Stimulated activated CD4-positive, alpha-beta T cell treated with anti-CD3 and anti-CD28 coated beads, Interleukin-15, amount 100 ng/mL, for 24 hours (primary cell): ENCODE measurements around the gene SERINC1.
A peak's percentile ranks its signal among the peaks of the same experiment; 100 is the strongest.

ENCODE experiments used
- DNase-seq: peaks from one replicate; pipeline ENCODE4 v3.0.0-alpha.2; 2020

The SERINC1 gene

DNA sequence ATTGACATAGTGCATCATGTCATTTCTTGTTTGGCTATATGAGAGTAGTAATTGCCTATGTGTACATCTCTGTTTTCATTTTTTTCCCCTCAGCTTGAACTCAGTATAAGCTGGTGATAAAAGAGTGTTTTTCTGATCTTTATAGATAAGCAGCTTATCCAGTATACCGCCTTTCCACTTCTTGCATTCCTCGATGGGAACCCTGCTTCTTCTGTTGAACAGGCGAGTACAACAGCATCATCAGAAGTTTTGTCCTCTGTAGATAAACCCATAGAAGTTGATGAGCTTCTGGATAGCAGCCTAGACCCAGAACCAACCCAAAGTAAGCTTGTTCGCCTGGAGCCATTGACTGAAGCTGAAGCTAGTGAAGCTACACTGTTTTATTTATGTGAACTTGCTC, 39.8 kb downstream of the SERINC1 start:
- no peak for DNase-seq

DNA sequence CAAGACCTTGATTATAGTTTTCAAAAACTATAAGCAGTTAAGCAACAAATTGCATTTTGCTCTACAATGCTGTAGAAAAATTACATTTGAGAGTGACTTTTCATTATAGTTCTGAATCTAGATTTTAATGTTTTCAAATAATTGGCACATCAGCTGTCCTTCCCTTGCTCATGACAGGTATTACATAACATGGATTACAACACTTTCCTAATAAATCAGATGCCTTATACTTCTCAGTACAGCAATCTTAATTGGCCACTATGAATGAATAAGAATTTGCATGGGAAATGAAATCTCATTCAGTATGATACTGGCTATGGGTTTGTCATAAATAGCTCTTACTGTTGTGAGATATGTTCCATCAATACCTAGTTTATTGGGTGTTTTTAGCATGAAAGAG, 42.3 kb downstream of the SERINC1 start:
- no peak for DNase-seq

DNA sequence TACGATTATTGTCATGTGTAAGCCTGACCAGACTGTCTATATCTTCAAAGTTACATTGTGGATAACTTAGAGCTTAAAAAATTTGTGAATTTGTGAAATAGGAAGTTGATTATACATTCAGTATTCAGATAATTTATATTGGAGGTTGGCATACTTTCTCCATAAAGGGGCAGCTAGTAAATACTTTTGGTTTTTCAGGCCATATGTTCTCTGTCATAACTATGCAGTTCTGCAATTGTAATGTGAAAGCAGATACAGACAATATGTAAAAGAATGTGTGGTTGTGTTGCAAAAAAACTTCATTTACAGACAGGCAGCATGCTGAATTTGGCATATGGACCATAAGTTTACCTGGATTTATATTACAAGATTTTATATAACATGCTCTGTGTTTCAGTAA, 42.8 kb downstream of the SERINC1 start:
- DNase-seq, result no peak

DNA sequence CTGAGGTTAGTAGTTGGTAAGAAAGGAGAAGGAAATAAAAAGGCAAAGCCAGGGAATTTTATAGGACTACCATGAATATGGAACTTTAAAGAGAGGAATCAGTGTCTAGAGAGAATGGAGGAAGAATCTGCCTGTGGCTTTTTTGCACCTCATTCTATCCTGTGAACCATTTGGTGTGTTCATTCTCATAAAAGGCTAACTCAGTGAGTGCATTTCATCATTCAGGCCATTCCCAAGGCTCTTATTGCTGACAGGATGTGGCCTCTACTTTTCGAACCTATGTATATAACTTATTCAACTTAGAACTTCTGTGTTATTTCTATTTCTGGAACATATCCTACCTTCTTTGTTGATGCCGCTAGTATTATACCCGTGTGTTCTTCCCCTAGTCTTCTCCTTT, 45.0 kb downstream of the SERINC1 start:
- no peak for DNase-seq

DNA sequence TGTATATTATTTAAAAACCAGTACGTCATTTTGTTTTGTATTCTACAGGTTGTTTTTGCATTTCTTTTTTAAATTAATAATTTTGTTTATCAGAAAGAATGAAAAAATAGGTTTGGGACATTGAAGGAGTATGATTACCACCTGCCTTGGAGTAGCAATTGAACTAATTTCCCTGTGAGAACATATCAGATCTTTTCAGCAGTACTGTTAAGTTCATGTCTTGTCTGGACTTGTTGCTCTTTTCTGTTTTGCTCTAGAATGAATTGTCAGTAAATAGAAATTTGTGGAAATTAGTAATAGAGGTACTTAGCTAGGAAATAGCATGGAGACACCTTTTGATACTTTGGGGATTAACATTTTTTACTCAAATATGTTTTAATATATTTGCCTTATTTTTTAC, 47.9 kb downstream of the SERINC1 start:
- DNase-seq, result no peak

DNA sequence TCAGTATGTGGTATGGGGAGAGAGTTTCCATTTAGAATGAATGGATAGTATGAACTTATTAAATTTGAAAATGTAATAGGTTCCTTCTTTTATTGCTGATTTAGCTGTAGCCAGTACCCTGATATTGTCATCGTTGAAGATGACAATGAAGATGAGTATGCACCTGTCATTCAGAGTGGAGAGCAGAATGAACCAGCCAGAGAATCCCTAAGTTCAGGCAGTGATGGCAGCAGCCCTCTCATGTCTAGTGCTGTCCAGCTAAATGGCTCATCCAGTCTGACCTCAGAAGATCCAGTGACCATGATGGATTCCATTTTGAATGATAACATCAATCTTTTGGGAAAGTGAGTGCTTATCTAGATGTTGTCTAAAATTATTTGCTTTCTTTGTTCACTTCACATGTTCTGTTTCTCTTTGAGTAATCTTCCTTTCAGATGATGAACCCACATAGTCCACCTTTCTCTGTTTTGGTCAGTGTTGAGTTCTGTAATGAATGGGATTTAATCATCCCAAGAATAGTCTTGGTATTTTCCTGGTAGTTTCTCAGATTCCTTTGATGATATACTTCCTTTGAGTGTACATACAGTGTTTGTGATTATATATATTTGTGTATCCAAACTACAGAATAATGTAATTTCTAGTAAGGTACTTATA, 48.9 kb downstream of the SERINC1 start:
- no peak for DNase-seq

DNA sequence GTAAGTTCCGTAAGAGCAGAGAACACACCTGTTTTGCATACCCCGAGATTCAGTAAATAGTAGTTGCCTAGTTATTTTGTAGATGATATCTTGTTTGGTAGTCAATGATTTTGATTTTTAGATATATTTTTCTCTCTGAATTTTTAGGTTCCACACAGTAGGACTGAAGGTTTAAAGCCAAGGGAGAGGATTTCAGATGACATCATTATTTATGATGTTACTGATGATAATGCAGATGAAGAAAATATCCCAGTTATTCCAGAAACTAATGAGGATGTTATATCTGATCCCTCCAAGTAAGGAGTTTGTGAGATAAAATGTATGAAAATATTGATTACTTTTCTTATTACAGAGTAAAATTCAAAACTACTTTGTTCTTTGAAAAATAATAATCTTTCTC, 49.6 kb downstream of the SERINC1 start:
- DNase-seq, result no peak

DNA sequence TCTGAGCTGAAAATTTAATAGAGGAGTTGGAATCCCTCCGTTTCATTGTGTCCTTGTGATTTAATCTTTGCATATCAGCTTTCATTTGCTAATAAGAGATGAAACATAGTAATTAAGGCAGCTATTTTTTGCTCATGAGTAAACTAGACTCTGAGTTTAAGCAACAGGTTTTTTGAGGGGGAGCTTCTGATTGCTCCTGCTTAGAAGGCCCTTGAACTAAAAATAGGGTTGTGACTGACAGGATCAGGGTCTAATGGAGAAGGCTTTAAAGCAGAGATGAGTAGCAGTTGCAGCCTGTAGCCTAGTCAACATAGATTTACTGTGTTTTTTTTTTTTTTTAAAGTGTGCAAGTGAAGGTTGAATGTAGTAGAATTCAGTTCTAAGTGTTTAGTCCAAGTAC, 54.8 kb downstream of the SERINC1 start:
- no peak for DNase-seq

DNA sequence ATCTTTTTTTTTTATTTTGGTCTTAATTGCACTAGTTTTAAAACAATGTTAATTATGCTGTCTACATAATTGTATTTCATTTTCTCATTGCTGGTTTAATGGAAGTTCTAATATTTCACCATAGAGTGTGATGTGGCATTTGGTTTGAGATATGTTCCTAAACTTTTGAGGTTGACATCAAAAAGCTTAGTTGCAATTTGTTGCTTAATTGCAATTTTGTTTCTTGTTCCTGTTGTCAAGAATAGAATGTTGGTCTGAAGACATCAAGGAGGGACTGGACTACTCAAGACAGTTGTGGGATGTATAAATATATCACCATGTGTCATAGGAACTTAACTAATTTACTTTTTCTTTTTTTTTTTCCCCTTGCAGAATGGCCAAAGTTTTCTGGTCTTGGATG, 59.6 kb downstream of the SERINC1 start:
- no peak for DNase-seq

DNA sequence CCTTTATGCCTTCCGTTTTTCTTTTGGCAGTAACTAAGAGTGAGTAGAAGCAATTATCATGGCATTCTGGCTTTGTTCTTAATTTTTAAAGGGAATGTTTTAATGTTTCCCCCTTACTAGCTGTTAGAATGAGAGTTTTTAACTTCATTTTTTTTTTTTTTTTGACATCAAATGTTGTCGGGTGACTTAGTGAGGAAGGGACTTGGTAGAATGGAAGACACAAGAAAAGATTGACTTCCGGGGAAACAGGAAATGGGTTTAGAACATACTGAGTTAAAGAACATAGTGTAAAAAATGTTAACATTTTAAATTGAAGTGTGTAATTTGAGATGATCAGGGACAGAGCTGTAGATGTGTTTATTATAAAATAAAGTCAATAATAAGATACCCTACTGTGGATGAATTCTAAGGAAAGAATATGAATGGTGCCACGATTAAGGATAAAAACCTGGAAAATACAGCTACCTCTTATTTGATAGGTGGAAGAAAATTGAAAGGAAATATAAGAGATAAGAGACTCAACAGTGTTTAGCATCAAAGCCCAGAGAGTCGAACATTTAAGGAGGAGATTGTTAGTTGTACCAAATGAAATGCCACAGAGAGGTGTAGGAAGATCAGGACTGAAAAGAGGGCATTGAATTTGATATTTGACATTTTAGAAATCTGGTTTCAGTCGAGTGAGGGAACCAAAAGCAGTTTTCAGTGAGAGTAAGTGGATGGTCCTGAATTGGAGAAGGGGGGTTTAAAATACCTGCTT, 62.7 kb downstream of the SERINC1 start:
- no peak for DNase-seq

DNA sequence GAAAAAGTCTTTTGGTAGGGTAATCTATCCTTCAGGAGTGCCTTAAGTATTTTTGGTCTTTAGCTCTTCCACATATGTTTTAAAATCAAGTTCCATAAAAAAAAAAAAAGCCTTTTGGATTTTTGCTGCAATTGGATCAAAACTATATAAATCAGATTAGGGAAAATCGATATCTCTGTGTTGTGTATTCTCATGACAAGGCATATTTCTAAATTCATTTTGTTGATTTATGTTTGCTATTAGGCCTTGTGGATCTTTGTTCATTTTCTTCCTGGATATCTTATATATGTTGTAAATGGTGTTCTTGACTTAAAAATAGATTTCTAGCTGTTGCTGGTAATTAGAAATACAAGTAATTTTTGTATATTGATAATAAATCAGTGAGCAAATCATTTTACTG, 63.4 kb downstream of the SERINC1 start:
- DNase-seq, result no peak

DNA sequence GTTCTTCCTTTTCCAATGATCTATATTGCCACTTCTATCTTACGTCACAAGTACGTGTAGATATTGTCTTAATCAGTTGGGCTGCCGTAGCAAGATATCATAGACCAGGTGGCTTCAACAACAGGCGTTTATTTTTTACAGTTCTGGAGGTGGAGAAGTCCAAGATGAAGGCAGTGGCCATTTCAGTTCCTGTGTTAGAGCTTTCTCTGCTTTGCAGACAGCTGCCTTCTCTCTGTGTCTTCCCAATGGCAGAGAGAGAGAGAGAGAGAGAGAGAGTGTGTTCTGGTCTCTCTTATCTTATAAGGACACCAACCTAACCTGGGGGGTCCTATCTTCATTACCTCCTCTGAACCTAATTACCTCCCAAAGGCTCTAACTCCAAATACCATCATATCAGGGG, 63.9 kb downstream of the SERINC1 start:
- no peak for DNase-seq

DNA sequence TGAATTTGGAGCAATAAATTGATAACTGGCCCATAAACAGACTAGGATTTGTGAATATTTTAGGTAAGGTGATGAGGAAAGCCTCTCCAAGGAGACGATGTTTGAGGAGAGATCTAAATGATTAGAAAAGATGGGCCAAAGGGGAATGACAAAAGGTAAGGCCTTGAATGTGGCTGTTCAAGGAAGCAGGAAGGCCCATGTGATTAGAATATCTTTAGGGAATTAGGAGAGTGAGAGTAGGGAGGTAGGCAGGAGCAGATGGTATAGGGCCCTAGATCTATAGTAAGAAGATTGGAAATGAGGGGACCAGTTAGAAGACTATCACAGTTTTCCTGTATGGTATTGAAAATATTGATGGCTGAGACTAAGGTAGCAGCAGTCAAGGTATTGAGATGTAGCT, 65.4 kb downstream of the SERINC1 start:
- DNase-seq, result no peak

DNA sequence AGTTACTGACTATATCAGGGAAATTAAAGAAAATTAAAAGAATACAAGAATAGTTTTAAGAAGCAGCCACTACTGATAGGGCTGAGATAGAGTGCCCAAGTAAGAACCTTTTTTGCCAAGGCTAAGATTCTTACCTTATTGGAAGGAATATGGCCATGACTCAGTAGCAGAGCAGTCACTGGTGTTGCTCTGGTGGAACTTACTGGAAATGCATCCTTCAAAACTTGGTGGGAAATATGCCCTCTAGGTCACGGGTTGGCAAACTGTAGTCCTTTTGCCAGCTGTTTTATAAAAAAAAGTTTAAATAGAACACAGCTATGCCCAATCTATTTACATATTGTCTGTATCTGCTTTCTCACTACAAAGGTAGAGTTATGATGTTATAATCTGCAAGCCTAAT, 66.2 kb downstream of the SERINC1 start:
- DNase-seq, result no peak

DNA sequence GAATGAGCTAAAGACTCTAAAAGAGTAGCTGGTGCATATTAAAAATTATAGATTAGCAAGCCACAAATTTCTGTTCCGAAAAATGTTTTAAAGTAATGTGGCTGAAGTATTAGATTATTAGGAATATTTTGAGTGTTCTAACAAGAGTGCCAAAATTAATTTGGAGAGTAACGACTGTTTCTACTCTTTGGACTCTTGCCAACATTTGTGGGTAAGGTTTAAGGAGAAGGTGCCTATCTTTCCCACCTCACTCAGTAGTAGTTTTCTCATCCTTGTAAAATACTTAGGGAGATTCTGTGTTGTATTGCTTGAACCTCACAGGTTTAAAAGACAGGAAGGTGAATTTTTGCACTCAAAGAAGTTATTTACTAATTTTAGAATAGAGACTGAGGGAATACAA, 67.2 kb downstream of the SERINC1 start:
- DNase-seq, result no peak

DNA sequence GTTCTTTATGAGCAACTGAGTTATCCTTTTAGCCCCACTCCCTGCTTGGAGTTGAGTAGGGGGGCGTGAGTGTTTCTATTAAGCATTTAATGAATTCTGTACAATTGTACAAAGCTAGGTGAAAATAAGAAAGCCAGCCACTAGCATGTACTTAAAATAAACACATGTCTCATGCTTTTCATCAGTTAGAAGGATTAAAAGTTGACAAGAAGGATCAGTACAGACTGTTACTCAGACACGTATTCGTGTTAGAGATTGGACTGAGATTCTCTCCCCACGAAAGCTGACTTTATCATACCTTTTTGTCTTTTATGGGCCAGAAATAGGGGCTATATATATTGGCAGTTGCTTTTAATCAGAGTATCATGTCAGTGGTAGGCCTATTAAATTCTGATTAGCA, 70.5 kb downstream of the SERINC1 start:
- no peak for DNase-seq

DNA sequence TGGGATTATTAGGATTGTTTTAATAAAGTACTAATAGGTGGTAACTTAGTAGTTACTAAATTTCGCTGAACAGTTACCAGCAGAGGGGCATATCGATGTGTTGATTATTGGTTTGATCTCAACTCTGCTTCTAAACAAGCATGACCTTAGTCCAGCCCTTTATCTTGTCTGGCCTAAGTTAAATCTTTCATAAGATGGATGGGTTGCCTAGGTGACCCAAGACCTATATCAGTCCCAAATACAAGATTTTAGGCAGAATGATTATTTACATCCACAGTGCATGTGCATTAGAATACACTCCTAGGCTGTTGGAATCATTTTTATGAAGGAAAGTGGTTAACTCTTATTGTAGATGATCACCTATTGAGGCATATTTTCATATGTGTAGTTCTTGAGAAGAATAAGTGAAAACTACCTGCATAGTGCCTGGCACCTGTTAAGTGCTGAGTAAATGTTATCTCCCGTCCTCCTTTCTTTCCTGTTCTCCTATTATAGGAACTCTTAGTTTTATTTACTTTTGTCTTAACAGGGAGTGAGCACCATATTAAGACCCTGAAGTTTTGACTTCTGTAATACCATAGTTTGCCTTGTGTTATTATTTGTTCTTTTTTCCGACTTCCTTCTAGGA, 71.0 kb downstream of the SERINC1 start:
- no peak for DNase-seq

DNA sequence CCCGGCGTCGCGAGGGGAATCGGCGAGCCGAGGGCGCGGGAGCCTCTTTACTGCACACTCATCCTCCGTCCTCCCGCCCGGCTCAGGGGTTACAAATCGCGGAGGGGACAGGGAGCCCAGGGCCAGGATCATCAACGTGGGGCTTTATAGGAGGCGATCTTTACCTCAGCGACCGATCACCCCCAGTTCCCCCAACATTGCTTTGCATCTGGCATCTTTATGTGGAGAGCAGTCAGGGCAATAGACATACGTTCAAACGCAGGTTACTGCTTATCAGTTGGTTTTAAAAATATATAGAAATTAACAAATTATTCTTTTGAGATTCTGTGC, 71.5 kb downstream of the SERINC1 start:
- no peak for DNase-seq

DNA sequence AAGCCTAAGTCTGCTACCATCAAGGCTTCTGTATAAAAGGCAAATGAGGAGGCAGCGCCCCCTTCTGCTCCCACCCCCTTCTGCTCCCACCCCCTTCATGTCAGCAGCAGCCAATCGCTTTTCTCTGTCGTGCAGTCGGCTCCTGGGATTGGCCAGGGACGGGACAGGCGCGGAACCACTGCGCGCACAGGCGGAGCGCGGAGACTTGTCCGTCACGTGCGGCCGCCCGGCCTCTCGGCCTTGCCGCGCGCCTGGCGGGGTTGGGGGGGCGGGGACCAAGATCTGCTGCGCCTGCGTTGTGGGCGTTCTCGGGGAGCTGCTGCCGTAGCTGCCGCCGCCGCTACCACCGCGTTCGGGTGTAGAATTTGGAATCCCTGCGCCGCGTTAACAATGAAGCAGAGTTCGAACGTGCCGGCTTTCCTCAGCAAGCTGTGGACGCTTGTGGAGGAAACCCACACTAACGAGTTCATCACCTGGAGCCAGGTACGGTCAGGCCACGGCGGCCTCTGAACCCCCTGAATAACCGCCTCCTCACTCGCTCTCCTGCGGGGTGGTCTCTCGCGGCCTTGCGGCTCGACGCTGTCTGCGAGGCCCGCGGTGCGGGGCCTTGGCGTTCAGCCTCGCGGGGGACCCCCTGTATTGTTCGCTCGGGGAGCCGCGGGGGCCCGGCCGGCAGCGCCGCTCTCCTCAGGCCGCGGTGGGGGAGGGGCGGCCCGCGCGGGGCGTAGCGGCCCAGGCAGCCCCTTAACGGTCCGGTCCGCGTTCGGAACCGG, 72.1 kb downstream of the SERINC1 start, which contains the start of gene HSF2:
TSS of gene HSF2 (plus strand) at position 305 of the 773 bp plus-strand sequence. CDS start at position 391, 86 bp downstream.
- DNase-seq, result peak; percentile 95

DNA sequence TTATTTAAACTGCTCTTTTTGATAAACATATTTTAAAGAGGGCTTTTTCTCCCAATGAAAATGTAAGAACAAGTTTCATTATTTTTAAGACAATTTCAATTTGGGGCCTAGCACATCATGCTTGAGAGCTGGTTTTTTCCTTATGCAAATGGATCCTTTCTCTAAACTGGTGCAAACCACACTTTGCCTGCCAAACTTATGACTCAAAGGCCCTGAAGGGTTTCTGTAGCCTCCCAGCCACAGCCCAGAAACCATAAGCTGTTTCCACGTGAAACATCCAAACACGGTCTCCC, 72.6 kb downstream of the SERINC1 start:
- DNase-seq, result no peak

DNA sequence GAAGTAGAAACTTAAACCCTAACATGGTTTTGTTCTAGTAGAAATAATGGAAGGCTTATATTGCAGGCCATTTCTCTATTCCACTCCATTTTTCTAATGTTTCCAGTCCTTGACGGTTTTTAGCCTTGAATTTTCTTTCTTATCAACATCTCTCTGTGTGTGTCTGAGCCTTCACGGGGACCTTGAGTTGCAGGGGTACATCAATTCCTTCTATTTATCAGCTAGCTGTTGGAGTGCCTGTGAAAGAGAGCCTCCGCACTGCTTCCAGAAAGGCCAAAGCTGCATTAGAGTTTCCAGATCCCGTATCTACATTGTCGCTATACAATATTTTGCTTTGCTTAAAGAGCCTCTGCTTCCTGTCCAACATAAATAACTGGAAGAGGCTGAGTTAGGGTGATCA, 77.6 kb downstream of the SERINC1 start:
- no peak for DNase-seq

DNA sequence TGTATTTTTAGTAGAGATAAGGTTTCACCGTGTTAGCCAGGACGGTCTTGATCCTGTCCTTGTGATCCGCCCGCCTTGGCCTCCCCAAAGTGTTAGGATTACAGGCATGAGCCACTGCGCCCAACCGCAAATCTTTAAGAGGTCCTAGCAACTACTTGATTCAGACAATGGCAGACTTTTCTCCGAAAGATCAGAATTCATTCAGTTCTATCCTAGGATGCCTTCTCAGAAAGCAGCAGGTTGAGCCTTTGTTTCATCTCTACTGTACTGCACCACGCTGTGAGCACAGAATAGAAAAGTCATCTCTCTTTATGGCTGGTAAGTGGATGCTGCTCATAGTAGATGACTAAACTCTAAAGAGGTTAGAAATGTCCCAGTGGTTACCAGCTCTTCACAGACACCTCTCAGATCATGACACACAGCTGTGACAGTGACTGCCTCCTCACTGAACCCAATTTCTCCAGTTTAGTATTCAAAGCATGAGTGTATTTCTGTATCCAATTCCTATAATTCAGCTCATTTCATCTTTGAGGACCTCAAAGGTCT, 78.2 kb downstream of the SERINC1 start:
- DNase-seq, result peak; percentile 11
